Skin epidermis (tissue), 12 donors: ENCODE data around the gene PYROXD2.
A peak's percentile ranks its signal among the peaks of the same experiment; 100 is the strongest.
"Not testable (repeated sequence)": the region's sequence is repeated elsewhere in the genome, so short reads cannot be mapped to it uniquely, and the experiment has no call there.

Experiments
- H3K27ac ChIP-seq, 21 experiments: fragments of 200-600 bp; sonication (generic) in 11 of 21; one replicate each; pipeline ENCODE4 v1.5.0; 2020; ENCODE audit warnings: mild to moderate bottlenecking in 3 of 21, inconsistent platforms in 2 of 21, moderate library complexity in 2 of 21
- H3K4me3 ChIP-seq, 7 experiments: fragments of 200-600 bp; sonication (generic) in 2 of 7; one replicate each; pipeline ENCODE4 v1.5.0; 2020; ENCODE audit warnings: inconsistent platforms in 2 of 7, mild to moderate bottlenecking in 2 of 7, moderate library complexity in 1 of 7

PYROXD2 gene

DNA sequence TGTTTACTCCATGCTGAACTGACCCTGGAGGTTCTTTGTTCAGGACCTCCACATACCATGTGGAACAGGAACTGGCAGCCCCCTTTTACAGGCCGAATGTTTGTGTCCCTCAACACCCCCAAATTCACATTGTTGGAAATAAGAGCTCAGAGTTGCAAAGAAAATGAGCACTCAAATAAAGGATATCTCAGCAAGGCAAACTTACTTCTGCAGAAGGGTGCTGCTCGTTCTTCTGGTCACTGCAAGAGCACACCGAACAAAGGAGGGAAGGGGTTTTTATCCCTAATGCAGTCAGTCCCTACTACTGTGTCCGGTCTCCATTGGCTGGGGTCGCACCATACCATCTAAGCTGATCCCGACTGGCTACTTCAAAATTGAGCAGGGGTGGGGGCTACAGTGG, 68.1 kb downstream of the PYROXD2 start:
- Histone ChIP-seq H3K27ac (no peak overlapping the region), H3K4me3 (no peak overlapping the region)

GRCh38 chr10:98344589-98345038, 70.4 kb downstream of the PYROXD2 start:
- Histone ChIP-seq H3K27ac (peak overlapping the region in 1 of 21 experiments; percentile 13), H3K4me3 (no peak overlapping the region)

DNA sequence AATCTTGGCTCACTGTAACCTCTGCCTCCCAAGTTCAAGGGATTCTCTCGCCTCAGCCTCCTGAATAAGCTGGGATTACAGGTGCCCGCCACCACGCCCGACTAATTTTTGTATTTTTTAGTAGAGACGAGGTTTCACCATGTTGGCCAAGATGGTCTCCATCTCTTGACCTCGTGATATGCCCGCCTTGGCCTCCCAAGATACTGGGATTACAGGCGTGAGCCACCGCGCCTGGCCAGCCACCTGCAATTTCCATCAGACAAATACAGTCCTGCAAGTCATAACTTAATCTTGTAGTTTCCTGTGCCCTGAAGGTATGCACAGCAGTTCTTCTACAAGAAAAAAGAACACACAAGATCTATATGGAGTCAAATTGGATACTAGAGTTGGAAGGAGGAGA, 73.3 kb downstream of the PYROXD2 start:
- H3K27ac ChIP-seq, H3K4me3 ChIP-seq: not testable (repeated sequence)

DNA sequence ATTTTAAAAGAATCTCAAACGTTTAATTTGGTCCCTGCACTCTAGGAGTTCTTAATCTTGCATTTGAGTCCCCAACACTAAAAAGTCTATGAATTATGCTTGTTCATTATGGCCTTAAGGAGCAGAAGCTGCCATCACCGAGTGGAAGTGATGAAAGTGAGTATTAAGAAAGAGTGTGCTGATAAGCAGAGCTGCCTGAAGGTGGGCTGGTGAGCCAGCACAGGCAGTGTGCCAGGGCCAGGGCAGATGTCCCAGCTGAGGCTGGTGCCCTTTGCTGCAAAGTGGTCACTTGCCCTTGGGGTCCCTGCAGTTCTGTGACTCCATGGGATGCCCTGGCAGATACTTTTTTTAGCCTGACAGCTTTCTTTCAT, 74.1 kb downstream of the PYROXD2 start:
- H3K4me3 ChIP-seq, result no peak overlapping the region
- peak overlapping the region in 1 of 21 experiments; percentile 10 for H3K27ac ChIP-seq

DNA sequence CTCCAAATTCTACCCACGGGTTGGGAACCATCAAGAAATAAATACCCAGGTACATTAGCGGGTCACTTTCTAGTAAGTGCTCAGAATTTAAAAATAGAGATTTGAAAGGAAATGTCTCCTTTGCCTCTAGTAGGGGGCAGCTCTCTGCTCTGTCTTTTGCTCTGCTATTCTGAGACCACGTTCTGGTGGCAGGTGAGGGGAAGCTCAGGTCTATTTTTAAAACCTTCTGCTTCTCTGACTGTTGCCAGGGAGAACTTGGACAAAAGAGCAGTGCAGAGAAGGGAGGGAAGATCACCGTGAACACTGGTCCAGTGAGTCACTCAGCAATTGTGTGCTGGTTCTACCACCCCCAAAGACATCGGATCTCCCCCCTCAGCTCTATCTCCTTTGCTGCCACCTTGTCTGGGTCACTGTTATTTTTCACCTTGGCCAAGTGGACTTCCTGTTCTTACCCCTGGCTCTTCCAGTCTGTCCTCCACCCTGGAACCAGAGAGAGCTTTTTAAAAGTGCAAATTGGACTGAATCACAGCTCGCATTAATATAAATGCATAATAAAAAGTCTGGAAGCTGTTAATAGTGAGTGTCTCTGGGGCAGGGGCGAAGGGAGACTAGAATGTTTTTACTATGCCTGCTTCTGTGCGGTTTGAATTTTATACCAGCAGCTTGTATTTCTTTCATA, 74.6 kb downstream of the PYROXD2 start:
- Histone ChIP-seq H3K27ac (peak overlapping the region in 1 of 21 experiments; percentile 10), H3K4me3 (no peak overlapping the region)

- Histone ChIP-seq H3K4me3 (no peak overlapping the region), H3K27ac (no peak overlapping the region)
Measured at GRCh38 chr10:98339799-98340198, 75.2 kb downstream of the PYROXD2 start.

DNA sequence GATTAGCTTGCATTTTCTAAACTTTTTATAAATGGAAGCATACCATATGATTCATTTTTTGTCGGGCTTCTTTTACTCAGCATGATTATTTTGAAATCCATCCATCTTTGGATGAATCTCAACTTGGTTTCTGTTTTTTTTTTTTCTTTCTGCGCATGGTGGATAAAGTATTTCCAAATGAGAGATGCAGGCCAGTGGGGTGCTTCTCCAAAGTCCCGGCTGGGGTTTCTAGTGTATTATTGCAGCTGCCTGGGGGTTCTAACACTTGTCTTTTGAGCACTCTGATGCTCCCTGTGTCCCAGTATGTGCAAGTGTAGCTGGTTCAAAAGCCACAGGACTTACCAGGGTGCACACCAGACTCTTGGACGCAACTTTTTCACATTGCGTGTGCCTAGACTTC, 76.1 kb downstream of the PYROXD2 start:
- H3K27ac ChIP-seq, result no peak overlapping the region

DNA sequence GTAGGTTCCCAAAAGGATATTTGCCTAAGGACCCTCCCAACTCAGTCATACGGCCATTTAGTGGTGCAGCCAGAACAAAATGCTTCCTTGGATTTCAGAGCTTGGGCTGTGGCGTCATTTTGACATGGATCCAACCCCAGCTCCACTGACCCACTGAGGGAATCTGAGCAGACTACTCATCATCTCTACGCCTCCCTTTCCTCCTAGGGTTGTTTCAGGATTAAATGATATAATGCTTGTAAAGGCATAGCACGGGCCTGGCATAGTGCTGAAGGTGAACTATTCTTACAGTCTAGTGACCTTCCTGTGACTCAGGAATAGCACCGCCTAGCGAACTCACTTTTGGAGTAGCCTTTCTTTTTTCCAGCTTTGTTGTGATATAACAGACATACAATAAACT, 76.7 kb downstream of the PYROXD2 start:
- H3K27ac ChIP-seq, result no peak overlapping the region
- H3K4me3 ChIP-seq, result no peak overlapping the region

More for the DNA sequence above, 76.1 kb downstream of the PYROXD2 start:
- no peak overlapping the region for H3K4me3 ChIP-seq

DNA sequence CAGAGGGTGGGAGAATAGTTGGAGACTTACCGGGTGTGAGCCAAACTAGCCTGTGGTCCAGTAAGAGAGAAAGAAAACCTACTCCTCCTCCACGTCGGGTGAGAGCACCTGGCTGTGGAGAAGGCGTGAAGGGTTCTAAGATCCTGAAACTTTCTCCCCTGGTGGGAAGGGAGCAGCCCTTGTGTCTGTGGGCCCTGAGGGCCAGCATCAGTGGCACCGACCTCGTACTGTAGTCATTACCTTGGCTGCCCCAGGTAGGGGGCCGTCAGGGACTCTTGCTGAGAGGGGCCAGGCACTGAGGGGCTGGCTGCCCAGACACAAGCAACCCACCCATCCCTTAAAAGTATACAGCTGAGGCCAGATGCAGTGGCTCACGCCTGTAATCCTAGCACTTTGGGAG, 77.5 kb downstream of the PYROXD2 start:
- no peak overlapping the region for H3K4me3 ChIP-seq
- no peak overlapping the region for H3K27ac ChIP-seq
